Thoracic aorta (tissue), 2 donors: ENCODE measurements around the gene KCNH2. TPM values are rescaled to one million over a fixed set of nuclear protein-coding genes. Genes with fewer than 3 reads are reported as not detected.

Experiments
- ATAC-seq: fragments of 150-250 bp; one replicate; pipeline ENCODE4 v1.8.0; 2017; ENCODE audit warnings: low read depth; ENCODE audit not compliant: insufficient number of reproducible peaks, low FRiP score
- DNase-seq: peaks from one replicate; pipeline ENCODE4 v3.0.0-alpha.2; 2020; ENCODE audit warnings: low spot score
- H3K27ac ChIP-seq, 2 donors: fragments of 200-600 bp; sonication (generic); 1 replicate in 1 of 2; 2 replicates in 1 of 2; pipeline ENCODE4 v1.5.1; 2016; ENCODE audit warnings: mild to moderate bottlenecking in 2 of 2, moderate library complexity in 2 of 2
- H3K27me3 ChIP-seq: fragments of 200-600 bp; sonication (generic); replicated peaks from 2 replicates; pipeline ENCODE4 v1.6.0; 2016; ENCODE audit warnings: mild to moderate bottlenecking; ENCODE audit not compliant: insufficient read depth
- H3K36me3 ChIP-seq: fragments of 200-600 bp; sonication (generic); one replicate; pipeline ENCODE4 v1.5.1; 2016
- H3K4me1 ChIP-seq, 2 donors: fragments of 200-600 bp; sonication (generic); 1 replicate in 1 of 2; 2 replicates in 1 of 2; pipeline versions ENCODE4 v1.5.1 to v1.6.0; 2016; ENCODE audit warnings: low read depth in 2 of 2, mild to moderate bottlenecking in 1 of 2; ENCODE audit not compliant: control insufficient read depth in 1 of 2
- H3K4me3 ChIP-seq: fragments of 200-600 bp; sonication (generic); 2 replicates; pipeline ENCODE4 v1.5.1; 2016; ENCODE audit warnings: mild to moderate bottlenecking
- H3K9me3 ChIP-seq: fragments of 200-600 bp; sonication (generic); 2 replicates; pipeline ENCODE4 v1.5.1; 2016
- total RNA-seq, 2 donors: library from RNA; depleted of rRNA; stranded (reverse); fragments of >200 nt; gene quantifications; one replicate each; pipeline versions ENCODE4 v1.1.0 to v1.2.3, GENCODE V29; 2016
- TF ChIP-seq, protein P1 (sequence below): fragments of 200-600 bp; sonication (generic); IDR thresholded peaks from one replicate; pipeline ENCODE4 v1.5.1; 2019; ENCODE audit warnings: antibody characterized with exemption

KCNH2 gene
- total RNA-seq, 2 donors from 2014 or later = 1.2 TPM; not detected in 1

GRCh38 chr7:150981644-150982043 is 3.5 kb upstream of the KCNH2 start:
- Histone ChIP-seq H3K36me3 (no peaks in the 10 kb centered on the region), H3K27ac (no peak overlapping the region), H3K4me3 (no peak overlapping the region), H3K4me1 (peaks cover 9 to 20% of the 10 kb centered on the region in 2 donors), H3K27me3 (no peaks in the 10 kb centered on the region), H3K9me3 (no peaks in the 10 kb centered on the region)
- no peak for ATAC-seq
- no peak for DNase-seq
- TF ChIP-seq, protein P1, sequence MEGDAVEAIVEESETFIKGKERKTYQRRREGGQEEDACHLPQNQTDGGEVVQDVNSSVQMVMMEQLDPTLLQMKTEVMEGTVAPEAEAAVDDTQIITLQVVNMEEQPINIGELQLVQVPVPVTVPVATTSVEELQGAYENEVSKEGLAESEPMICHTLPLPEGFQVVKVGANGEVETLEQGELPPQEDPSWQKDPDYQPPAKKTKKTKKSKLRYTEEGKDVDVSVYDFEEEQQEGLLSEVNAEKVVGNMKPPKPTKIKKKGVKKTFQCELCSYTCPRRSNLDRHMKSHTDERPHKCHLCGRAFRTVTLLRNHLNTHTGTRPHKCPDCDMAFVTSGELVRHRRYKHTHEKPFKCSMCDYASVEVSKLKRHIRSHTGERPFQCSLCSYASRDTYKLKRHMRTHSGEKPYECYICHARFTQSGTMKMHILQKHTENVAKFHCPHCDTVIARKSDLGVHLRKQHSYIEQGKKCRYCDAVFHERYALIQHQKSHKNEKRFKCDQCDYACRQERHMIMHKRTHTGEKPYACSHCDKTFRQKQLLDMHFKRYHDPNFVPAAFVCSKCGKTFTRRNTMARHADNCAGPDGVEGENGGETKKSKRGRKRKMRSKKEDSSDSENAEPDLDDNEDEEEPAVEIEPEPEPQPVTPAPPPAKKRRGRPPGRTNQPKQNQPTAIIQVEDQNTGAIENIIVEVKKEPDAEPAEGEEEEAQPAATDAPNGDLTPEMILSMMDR = no peak

- H3K4me1 ChIP-seq = peaks cover 9 to 20% of the 10 kb centered on the region in 2 donors
- TF ChIP-seq, protein P1 = no peak
- no peak for DNase-seq
- H3K27me3 ChIP-seq = no peaks in the 10 kb centered on the region
- no peak overlapping the region for H3K27ac ChIP-seq
- H3K4me3 ChIP-seq = no peak overlapping the region
- no peak for ATAC-seq
- H3K36me3 ChIP-seq = no peaks in the 10 kb centered on the region
- no peaks in the 10 kb centered on the region for H3K9me3 ChIP-seq
Observed at GRCh38 chr7:150980663-150981062, 2.5 kb upstream of the KCNH2 start.

DNA sequence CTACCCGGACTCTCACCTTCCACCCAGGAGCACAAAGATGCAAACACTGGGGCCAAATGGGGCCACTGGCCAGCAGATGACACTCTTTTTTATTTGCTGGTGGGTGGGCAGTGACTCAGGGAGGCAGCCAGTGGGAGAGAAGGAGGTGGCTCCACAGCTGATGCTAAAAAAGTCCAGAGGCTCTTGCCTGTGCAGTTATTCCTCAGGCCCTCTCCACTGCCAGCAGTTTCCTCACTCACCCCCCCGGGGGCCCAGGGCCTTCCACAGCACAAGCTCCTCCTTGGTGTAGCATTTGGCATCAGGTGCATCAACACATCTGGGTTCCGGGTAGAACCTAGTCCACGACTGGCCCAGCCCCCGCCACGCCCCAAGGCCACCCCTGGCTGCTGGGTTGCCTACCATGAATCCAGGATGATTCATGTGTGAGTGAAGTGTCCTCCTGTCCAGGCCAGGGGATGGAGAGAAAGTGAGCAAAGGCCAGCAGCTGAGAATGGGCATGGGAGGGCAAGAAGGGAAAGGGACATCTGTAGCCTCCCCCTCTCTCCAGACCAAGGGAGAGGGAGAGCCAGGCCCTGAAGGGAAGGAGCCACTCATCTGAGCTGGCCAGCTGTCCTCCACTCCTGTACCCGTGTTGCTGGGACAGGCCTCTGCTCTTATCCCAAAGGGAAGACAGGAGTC is 1.7 kb upstream of the KCNH2 start:
- no peaks in the 10 kb centered on the region for H3K27me3 ChIP-seq
- H3K36me3 ChIP-seq = no peaks in the 10 kb centered on the region
- DNase-seq = no peak
- no peak overlapping the region for H3K4me3 ChIP-seq
- no peak overlapping the region for H3K27ac ChIP-seq
- no peaks in the 10 kb centered on the region for H3K9me3 ChIP-seq
- peaks cover 9 to 24% of the 10 kb centered on the region in 2 donors for H3K4me1 ChIP-seq
- ATAC-seq = no peak
- TF ChIP-seq, protein P1 = no peak

- H3K4me1 ChIP-seq = peaks cover 12 to 31% of the 10 kb centered on the region in 2 donors
Observed at GRCh38 chr7:150977382-150978125, 567 bp downstream of the KCNH2 start.

More at GRCh38 chr7:150977382-150978125, 567 bp downstream of the KCNH2 start:
- Histone ChIP-seq H3K27ac (no peak overlapping the region), H3K9me3 (no peaks in the 10 kb centered on the region), H3K4me3 (peak overlapping the region; percentile 27), H3K27me3 (no peaks in the 10 kb centered on the region), H3K36me3 (no peaks in the 10 kb centered on the region)
- DNase-seq = no peak
- no peak for ATAC-seq
- TF ChIP-seq, protein P1 = no peak
